RWPE2 (cell line): ENCODE data around the gene RLN1.

ENCODE experiments used
- ATAC-seq: fragments of 200-7000 bp; cut with Tn5 transposase; 3 replicates; pipeline ENCODE4 v1.9.1; 2021; ENCODE audit warnings: low read depth
- DNase-seq: peaks from one replicate; pipeline ENCODE4 v3.0.0-alpha.2; 2020; ENCODE audit warnings: low spot score
- H3K27ac ChIP-seq: fragments of 450-650 bp; 2 replicates; pipeline ENCODE4 v1.5.1; 2017; ENCODE audit warnings: mild to moderate bottlenecking; ENCODE audit not compliant: poor library complexity, severe bottlenecking
- H3K27me3 ChIP-seq: fragments of 250-450 bp; sonication (Bioruptor Pico); 2 replicates; pipeline ENCODE4 v1.5.1; 2021; ENCODE audit warnings: mild to moderate bottlenecking, moderate library complexity; ENCODE audit not compliant: insufficient read depth, poor library complexity, severe bottlenecking
- H3K36me3 ChIP-seq: fragments of 250-450 bp; sonication (Bioruptor Pico); 2 replicates; pipeline ENCODE4 v1.5.1; 2020; ENCODE audit warnings: low read depth, mild to moderate bottlenecking, moderate library complexity
- H3K4me1 ChIP-seq: fragments of 250-450 bp; sonication (Bioruptor Pico); 2 replicates; pipeline ENCODE4 v1.5.1; 2021; ENCODE audit warnings: mild to moderate bottlenecking, moderate library complexity; ENCODE audit not compliant: insufficient read depth, poor library complexity, severe bottlenecking
- H3K4me3 ChIP-seq: fragments of 250-450 bp; sonication (Bioruptor Pico); 2 replicates; pipeline ENCODE4 v1.5.1; 2021; ENCODE audit warnings: mild to moderate bottlenecking, moderate library complexity; ENCODE audit not compliant: severe bottlenecking
- H3K9me3 ChIP-seq: fragments of 250-450 bp; sonication (Bioruptor Pico); 2 replicates; pipeline ENCODE4 v1.5.1; 2021; ENCODE audit warnings: mild to moderate bottlenecking, moderate library complexity; ENCODE audit not compliant: severe bottlenecking
- TF ChIP-seq, protein P1 (sequence below): fragments of 450-650 bp; IDR thresholded peaks from one replicate; pipeline ENCODE4 v1.5.1; 2017; ENCODE audit warnings: mild to moderate bottlenecking, moderate library complexity; ENCODE audit not compliant: poor library complexity, severe bottlenecking

The RLN1 gene

DNA sequence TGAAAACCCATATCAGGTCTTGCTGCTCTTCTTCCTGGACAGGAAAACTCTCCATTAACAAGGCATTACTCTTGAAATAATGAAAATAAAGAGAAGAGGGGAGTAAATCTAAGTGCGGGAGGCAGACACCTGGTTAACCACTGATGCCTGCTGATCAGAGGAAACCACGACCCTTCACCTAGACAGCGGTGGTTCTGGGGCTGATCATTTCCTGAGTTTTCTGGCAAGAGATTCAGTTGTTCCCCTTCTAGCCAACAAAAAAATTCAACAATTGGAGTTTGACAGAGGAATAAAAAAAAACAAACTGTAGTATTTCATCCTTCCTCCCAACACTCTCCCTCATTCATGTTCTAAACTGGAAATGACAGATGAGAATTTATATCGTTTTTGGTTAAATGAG is 38.1 kb downstream of the RLN1 start:
- TF ChIP-seq, protein P1, sequence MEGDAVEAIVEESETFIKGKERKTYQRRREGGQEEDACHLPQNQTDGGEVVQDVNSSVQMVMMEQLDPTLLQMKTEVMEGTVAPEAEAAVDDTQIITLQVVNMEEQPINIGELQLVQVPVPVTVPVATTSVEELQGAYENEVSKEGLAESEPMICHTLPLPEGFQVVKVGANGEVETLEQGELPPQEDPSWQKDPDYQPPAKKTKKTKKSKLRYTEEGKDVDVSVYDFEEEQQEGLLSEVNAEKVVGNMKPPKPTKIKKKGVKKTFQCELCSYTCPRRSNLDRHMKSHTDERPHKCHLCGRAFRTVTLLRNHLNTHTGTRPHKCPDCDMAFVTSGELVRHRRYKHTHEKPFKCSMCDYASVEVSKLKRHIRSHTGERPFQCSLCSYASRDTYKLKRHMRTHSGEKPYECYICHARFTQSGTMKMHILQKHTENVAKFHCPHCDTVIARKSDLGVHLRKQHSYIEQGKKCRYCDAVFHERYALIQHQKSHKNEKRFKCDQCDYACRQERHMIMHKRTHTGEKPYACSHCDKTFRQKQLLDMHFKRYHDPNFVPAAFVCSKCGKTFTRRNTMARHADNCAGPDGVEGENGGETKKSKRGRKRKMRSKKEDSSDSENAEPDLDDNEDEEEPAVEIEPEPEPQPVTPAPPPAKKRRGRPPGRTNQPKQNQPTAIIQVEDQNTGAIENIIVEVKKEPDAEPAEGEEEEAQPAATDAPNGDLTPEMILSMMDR, result no peak
- Histone ChIP-seq H3K36me3 (no peaks in the 10 kb centered on the region), H3K4me1 (no peaks in the 10 kb centered on the region)

DNA sequence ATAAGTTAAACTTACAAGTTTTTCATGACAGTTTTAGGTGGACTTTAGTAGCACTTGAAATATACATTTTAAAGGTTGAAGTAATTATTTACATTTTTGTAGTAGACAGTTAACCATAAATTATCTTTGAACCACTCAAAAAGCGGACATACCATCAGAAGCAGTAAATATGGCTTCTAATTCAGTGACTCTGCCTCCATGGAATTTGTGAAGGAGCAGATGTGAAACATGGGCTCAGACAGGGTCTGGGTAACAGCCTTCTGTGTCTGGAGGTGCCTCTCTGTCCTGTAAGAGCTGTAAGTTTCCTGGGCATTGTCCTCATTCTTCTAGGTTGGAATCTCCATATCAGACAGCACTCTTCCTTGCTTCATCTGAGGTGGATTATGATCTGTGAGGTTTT is 47.5 kb downstream of the RLN1 start:
- no peak for ATAC-seq
- DNase-seq, result no peak
- Histone ChIP-seq H3K27me3 (no peaks in the 10 kb centered on the region), H3K36me3 (no peaks in the 10 kb centered on the region), H3K9me3 (no peaks in the 10 kb centered on the region), H3K4me1 (no peaks in the 10 kb centered on the region), H3K27ac (no peak overlapping the region), H3K4me3 (no peak overlapping the region)
- TF ChIP-seq, protein P1, result no peak

More for the DNA sequence above, 38.1 kb downstream of the RLN1 start:
- H3K27ac ChIP-seq, result no peak overlapping the region
- no peaks in the 10 kb centered on the region for H3K9me3 ChIP-seq
- H3K27me3 ChIP-seq, result no peaks in the 10 kb centered on the region
- no peak for DNase-seq
- no peak for ATAC-seq
- no peak overlapping the region for H3K4me3 ChIP-seq

DNA sequence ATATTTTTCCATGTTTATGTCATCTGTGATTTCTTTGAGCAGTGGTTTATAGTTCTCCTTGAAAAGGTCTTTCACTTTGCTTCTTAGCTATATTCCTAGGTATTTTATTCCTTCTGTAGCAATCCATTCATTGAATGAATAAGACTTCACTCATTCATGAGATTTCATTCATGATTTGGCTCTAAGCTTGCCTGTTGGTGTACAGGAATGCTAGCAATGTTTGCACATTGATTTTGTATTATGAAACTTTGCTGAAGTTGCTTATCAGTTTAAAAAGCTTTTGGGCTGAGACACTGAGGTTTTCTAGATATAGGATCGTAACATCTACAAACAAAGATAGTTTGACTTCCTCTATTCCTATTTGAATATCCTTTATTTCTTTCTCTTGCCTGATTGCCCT is 51.1 kb downstream of the RLN1 start:
- Histone ChIP-seq H3K9me3 (no peaks in the 10 kb centered on the region), H3K4me3 (no peak overlapping the region), H3K27me3 (no peaks in the 10 kb centered on the region), H3K36me3 (no peaks in the 10 kb centered on the region), H3K4me1 (no peaks in the 10 kb centered on the region), H3K27ac (no peak overlapping the region)
- DNase-seq (no peak), ATAC-seq (no peak)
- TF ChIP-seq, protein P1, result no peak

DNA sequence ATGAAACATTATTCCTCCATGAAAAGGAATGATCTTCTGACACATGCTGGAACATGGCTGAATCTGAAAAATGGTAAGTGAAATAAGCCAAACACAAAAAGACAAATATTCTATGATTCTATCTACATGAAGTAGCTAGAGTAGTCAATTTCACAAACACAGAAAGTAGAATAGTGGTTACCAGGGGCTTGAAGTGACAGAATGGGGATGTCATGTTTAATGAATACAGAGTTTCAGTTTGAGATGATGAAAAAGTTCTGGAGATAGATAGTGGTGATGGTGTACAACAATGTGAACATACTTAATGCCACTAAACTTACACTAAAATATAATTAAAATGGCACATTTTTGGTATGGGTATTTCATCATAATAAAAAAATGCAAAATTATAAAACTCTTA is 53.4 kb downstream of the RLN1 start:
- Histone ChIP-seq H3K36me3 (no peaks in the 10 kb centered on the region), H3K27me3 (no peaks in the 10 kb centered on the region), H3K9me3 (no peaks in the 10 kb centered on the region), H3K4me3 (no peak overlapping the region), H3K27ac (no peak overlapping the region), H3K4me1 (no peaks in the 10 kb centered on the region)
- DNase-seq, result no peak
- ATAC-seq, result no peak
- TF ChIP-seq, protein P1, result no peak
